WI38 (cell line): ENCODE measurements around the gene KRTAP10-11.

ENCODE experiments used
- H3K4me3 ChIP-seq: 2 replicates; pipeline ENCODE4 v1.5.1; 2011; ENCODE audit warnings: low read depth, mild to moderate bottlenecking, control low read depth, low read length
- CTCF ChIP-seq: IDR thresholded peaks from 2 replicates; pipeline ENCODE4 v1.5.1; 2012; ENCODE audit warnings: low read depth, mild to moderate bottlenecking, control low read depth, low read length

Gene KRTAP10-11

GRCh38 chr21:44666401-44667320 is 20.4 kb downstream of the KRTAP10-11 start, which contains the start of gene KRTAP12-2:
KRTAP12-2 (minus strand) TSS chr21:44666927; CDS start chr21:44666886, 41 bp downstream.
- H3K4me3 ChIP-seq: no peak within 1 kb of the TSS
- no peak for TF ChIP-seq CTCF

- H3K4me3 ChIP-seq: no peak overlapping the region
- TF ChIP-seq CTCF: no peak
Measured at GRCh38 chr21:44667612-44668011, 21.4 kb downstream of the KRTAP10-11 start.

GRCh38 chr21:44670642-44671432 is 24.6 kb downstream of the KRTAP10-11 start:
- H3K4me3 ChIP-seq: no peak overlapping the region
- no peak for TF ChIP-seq CTCF

- no peak overlapping the region for H3K4me3 ChIP-seq
- TF ChIP-seq CTCF: no peak
Measured at GRCh38 chr21:44671911-44672310, 25.7 kb downstream of the KRTAP10-11 start.

GRCh38 chr21:44677881-44678280 is 31.7 kb downstream of the KRTAP10-11 start:
- no peak overlapping the region for H3K4me3 ChIP-seq
- no peak for TF ChIP-seq CTCF

GRCh38 chr21:44681152-44681551 is 34.9 kb downstream of the KRTAP10-11 start:
- H3K4me3 ChIP-seq: no peak overlapping the region
- no peak for TF ChIP-seq CTCF
